WI38 (cell line): ENCODE data around the gene PLEKHM3.

Source experiments
- H3K4me3 ChIP-seq: 2 replicates; pipeline ENCODE4 v1.5.1; 2011; ENCODE audit warnings: low read depth, mild to moderate bottlenecking, control low read depth, low read length
- CTCF ChIP-seq: IDR thresholded peaks from 2 replicates; pipeline ENCODE4 v1.5.1; 2012; ENCODE audit warnings: low read depth, mild to moderate bottlenecking, control low read depth, low read length

Gene PLEKHM3

GRCh38 chr2:207871911-207872310 lies 153.4 kb downstream of the PLEKHM3 start:
- no peak overlapping the region for H3K4me3 ChIP-seq
- TF ChIP-seq CTCF: no peak

GRCh38 chr2:207871506-207871905 lies 153.8 kb downstream of the PLEKHM3 start:
- TF ChIP-seq CTCF: no peak
- H3K4me3 ChIP-seq: no peak overlapping the region

GRCh38 chr2:207870814-207871213 lies 154.5 kb downstream of the PLEKHM3 start:
- no peak for TF ChIP-seq CTCF
- no peak overlapping the region for H3K4me3 ChIP-seq

GRCh38 chr2:207869784-207870778 lies 155.2 kb downstream of the PLEKHM3 start:
- TF ChIP-seq CTCF: no peak
- H3K4me3 ChIP-seq: no peak overlapping the region

- no peak for TF ChIP-seq CTCF
- H3K4me3 ChIP-seq: no peak overlapping the region
Observed at GRCh38 chr2:207868855-207869596, 156.3 kb downstream of the PLEKHM3 start.

GRCh38 chr2:207867905-207868304 lies 157.4 kb downstream of the PLEKHM3 start:
- H3K4me3 ChIP-seq: no peak overlapping the region
- no peak for TF ChIP-seq CTCF

- H3K4me3 ChIP-seq: no peak overlapping the region
- no peak for TF ChIP-seq CTCF
Observed at GRCh38 chr2:207867056-207867455, 158.3 kb downstream of the PLEKHM3 start.
